Measurements from ENCODE around the gene MLIP.

Gene MLIP

DNA sequence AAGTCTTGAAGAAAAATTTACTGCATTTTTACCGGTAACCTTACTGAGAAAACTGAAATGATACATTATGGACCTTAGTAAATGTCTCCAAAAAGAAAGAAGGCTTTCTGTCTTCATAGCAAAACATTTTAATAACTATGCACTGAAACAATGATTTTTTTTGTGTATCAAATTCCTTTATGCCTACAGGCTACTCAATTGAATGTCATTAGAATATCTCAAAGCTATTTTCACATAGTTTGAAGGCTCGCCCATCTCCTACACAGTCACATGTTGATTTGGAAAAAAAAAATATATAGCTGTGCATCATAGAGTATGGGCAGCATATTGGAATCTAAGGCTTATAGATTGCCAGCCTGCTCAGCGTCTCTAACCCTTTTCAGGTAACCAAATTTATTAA is 12.0 kb upstream of the MLIP start:
- no peak overlapping the region for H3K4me3 ChIP-seq (ENCODE audit: low read depth, low read length)
- no peak for DNase-seq (ENCODE audit: low read depth)
- TF ChIP-seq, protein P1, sequence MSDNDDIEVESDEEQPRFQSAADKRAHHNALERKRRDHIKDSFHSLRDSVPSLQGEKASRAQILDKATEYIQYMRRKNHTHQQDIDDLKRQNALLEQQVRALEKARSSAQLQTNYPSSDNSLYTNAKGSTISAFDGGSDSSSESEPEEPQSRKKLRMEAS (IDR thresholded peaks at IDR 0.05; ENCODE audit: low read depth, low read length) = no peak
- TF ChIP-seq POLR2A (IDR thresholded peaks at IDR 0.05; ENCODE audit: extremely low read depth, insufficient read length) (no peak), MYC (IDR thresholded peaks at IDR 0.05; ENCODE audit: low read depth, low read length) (no peak)
- TF ChIP-seq, protein P2, sequence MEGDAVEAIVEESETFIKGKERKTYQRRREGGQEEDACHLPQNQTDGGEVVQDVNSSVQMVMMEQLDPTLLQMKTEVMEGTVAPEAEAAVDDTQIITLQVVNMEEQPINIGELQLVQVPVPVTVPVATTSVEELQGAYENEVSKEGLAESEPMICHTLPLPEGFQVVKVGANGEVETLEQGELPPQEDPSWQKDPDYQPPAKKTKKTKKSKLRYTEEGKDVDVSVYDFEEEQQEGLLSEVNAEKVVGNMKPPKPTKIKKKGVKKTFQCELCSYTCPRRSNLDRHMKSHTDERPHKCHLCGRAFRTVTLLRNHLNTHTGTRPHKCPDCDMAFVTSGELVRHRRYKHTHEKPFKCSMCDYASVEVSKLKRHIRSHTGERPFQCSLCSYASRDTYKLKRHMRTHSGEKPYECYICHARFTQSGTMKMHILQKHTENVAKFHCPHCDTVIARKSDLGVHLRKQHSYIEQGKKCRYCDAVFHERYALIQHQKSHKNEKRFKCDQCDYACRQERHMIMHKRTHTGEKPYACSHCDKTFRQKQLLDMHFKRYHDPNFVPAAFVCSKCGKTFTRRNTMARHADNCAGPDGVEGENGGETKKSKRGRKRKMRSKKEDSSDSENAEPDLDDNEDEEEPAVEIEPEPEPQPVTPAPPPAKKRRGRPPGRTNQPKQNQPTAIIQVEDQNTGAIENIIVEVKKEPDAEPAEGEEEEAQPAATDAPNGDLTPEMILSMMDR (IDR thresholded peaks at IDR 0.05; ENCODE audit: low read depth, low read length) = no peak

DNA sequence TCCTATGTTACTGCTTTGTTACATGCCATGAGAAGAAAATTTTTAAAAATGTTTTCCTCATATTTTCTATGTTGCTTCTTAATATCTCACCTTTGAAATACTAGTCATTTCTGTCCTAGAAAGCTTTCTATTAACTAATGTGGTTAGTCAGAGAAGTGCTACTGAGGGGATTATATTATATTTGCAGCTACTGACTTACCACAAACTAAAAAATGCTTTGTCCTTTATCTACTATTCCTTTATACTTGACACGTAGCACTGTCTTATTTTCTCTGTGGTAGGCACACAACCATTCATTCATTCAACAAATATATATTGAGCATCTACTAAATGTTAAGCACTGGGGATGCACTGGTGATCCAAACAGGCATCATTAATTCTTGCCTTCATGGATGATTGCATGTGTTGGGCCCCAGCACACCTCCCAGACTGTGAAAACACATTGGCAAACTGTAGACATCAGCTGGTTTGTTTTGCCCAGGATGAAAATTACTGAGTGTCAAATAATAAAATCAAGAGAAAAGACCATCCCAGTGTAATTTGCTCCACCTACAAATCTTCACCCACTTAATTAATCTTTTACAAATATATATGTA is 10.7 kb upstream of the MLIP start:
- TF ChIP-seq POLR2A (IDR thresholded peaks at IDR 0.05; ENCODE audit: extremely low read depth, insufficient read length) = no peak
- no peak for TF ChIP-seq MYC (IDR thresholded peaks at IDR 0.05; ENCODE audit: low read depth, low read length)
- TF ChIP-seq, protein P2 (IDR thresholded peaks at IDR 0.05; ENCODE audit: low read depth, low read length) = no peak
- TF ChIP-seq, protein P1 (IDR thresholded peaks at IDR 0.05; ENCODE audit: low read depth, low read length) = no peak
- no peak overlapping the region for H3K4me3 ChIP-seq (ENCODE audit: low read depth, low read length)
- DNase-seq (ENCODE audit: low read depth) = no peak

DNA sequence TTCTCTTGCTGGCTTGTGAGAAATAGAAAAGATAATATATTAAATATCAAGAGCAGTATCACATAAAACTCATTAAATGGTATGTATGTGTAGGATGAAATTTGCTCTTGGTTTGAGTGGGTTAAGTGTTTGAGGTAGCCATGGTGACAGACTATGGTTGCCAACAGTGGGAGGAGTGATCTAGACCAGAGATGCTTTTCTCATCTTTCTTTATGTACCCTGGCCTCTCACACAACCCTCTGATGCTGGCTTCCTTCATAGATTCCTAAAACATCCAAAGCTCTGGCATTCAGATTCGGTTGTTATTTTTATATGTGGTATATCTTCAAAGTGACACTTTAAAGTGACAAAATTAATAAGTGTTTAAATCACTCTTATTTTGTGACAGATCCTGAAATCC is 9.0 kb upstream of the MLIP start:
- DNase-seq (ENCODE audit: low read depth) = no peak
- H3K4me3 ChIP-seq (ENCODE audit: low read depth, low read length) = no peak overlapping the region
- TF ChIP-seq POLR2A (IDR thresholded peaks at IDR 0.05; ENCODE audit: extremely low read depth, insufficient read length) (no peak), MYC (IDR thresholded peaks at IDR 0.05; ENCODE audit: low read depth, low read length) (no peak)
- TF ChIP-seq, protein P2 (IDR thresholded peaks at IDR 0.05; ENCODE audit: low read depth, low read length) = no peak
- TF ChIP-seq, protein P1 (IDR thresholded peaks at IDR 0.05; ENCODE audit: low read depth, low read length) = no peak

DNA sequence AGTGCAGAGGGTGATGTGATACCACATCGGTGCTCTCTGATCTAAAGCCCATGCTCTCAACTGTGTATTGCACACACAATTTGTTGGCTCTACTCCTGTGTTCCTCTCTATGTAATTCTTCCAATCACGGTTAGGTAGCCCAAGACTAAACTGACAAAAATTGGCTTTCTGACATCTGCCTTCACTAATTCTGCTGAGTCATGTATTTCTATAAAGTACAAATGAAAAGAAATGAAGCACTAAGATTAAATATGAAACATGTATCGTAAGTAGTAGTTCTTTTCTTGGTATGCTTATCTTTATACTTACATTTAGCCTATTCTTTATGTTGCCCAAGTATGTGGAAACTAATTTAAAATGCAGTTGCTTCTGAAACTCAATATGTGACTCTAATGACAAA is 7.7 kb upstream of the MLIP start:
- H3K4me3 ChIP-seq (ENCODE audit: low read depth, low read length) = no peak overlapping the region
- TF ChIP-seq POLR2A (IDR thresholded peaks at IDR 0.05; ENCODE audit: extremely low read depth, insufficient read length) = no peak
- TF ChIP-seq, protein P2 (IDR thresholded peaks at IDR 0.05; ENCODE audit: low read depth, low read length) = no peak
- TF ChIP-seq, protein P1 (IDR thresholded peaks at IDR 0.05; ENCODE audit: low read depth, low read length) = no peak
- TF ChIP-seq MYC (IDR thresholded peaks at IDR 0.05; ENCODE audit: low read depth, low read length) = no peak
- DNase-seq (ENCODE audit: low read depth) = no peak

DNA sequence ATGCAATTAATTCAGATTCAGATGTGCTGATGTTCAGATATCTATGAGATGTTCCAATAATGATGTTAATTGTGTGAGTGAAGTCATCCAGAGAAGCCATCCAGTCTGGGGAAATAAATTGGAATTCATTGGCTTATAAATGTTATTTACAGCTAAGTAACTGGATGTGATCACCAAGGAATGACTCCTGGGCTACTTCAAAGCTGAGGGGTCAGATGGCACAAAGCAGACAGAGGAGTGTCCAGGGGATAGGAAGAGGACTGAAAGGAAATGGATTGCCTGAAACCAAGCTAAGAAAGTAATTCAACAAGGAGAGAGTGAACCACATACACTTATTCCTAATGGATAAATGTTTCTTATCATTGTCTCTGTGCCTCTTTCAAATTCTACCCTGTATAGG is 4.5 kb upstream of the MLIP start:
- DNase-seq (ENCODE audit: low read depth) = no peak
- no peak overlapping the region for H3K4me3 ChIP-seq (ENCODE audit: low read depth, low read length)
- TF ChIP-seq MYC (IDR thresholded peaks at IDR 0.05; ENCODE audit: low read depth, low read length) (no peak), POLR2A (IDR thresholded peaks at IDR 0.05; ENCODE audit: extremely low read depth, insufficient read length) (no peak)
- TF ChIP-seq, protein P1 (IDR thresholded peaks at IDR 0.05; ENCODE audit: low read depth, low read length) = no peak
- TF ChIP-seq, protein P2 (IDR thresholded peaks at IDR 0.05; ENCODE audit: low read depth, low read length) = no peak
